Measurements from ENCODE around the gene NUP214.

GRCh38 chr9:131259432-131259898 lies 134.1 kb downstream of the NUP214 start:
- TF ChIP-seq CTCF (conservative IDR thresholded peaks at IDR 0.05; ENCODE audit: low read length) (no peak), EZH2phosphoT487 (IDR thresholded peaks at IDR 0.05; ENCODE audit: borderline replicate concordance, low read depth, low read length) (no peak)

Data from OCI-LY7 (cell line).